ENCODE results near the gene ADARB1. TPM values are rescaled to one million over a fixed set of nuclear protein-coding genes. Genes with fewer than 3 reads are reported as not detected.

Gene ADARB1
- polyA plus RNA-seq, 1 experiment, result 25.3 TPM

GRCh38 chr21:45032332-45032731, 42.0 kb upstream of the ADARB1 start:
- no peak for DNase-seq (ENCODE audit: low read depth, low spot score)
- CTCF ChIA-PET, result no interaction called here
- POLR2A ChIA-PET, result interaction anchor here (1.0 kb wide), 1 partner anchor 19 kb away, joined by 3 read pairs; no protein-coding TSS in a partner anchor
- no peaks in the 10 kb centered on the region for H3K27me3 ChIP-seq (ENCODE audit: control insufficient read depth, insufficient read depth, low read length)
- H3K4me3 ChIP-seq (ENCODE audit: low read depth, low read length), result no peak overlapping the region
- no peak overlapping the region for H3K27ac ChIP-seq (ENCODE audit: low read depth, low read length)
- TF ChIP-seq CTCF (IDR thresholded peaks at IDR 0.05; ENCODE audit: low read depth, low read length), result no peak
- peaks cover 29% of the 10 kb centered on the region for H3K9me3 ChIP-seq (ENCODE audit: control insufficient read depth, insufficient read depth, low read length)

DNA sequence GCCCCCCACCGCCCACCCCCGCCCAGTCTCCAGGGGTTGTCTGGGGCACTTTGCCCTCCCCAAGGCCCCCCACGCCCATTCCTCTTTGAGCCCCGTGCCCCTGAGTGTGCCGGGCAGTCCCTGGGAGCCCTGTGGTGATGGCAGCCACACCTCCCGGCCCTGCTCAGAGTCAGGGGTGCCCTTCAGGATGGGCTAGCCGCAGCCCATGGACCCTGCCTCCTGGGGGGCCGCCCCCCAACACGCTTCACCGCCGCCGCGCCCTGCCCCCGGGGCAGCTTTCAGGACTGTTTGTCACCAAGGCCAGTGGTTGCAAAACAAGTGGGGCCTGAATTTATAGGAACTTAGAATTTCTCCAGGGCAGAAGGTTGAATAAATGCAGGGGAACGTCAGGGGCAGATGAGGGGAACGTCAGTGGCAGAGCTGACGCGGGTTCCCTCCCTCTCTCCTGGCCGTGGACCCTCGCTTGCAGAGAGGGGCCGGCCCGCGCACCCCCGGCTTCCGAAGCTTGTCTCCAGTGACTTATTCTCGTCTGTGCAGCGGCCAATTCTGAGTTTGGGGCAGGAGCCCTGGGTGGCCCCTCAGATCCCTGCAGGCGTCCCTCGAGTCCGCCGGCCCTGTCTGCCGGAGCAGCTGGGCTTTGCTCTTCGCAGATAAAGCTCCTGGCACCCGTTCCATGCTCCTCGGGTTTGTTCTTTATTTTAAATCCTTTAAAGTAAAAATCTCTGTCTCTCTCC, 41.2 kb upstream of the ADARB1 start:
- Histone ChIP-seq H3K27me3 (ENCODE audit: control insufficient read depth, insufficient read depth, low read length) (no peaks in the 10 kb centered on the region), H3K27ac (ENCODE audit: low read depth, low read length) (no peak overlapping the region), H3K9me3 (ENCODE audit: control insufficient read depth, insufficient read depth, low read length) (peaks cover 37% of the 10 kb centered on the region), H3K4me3 (ENCODE audit: low read depth, low read length) (no peak overlapping the region)
- no peak for DNase-seq (ENCODE audit: low read depth, low spot score)
- ChIA-PET POLR2A (interaction anchor here (1.3 kb wide), 1 partner anchor 41 kb away, joined by 3 read pairs; no protein-coding TSS in a partner anchor), CTCF (no interaction called here)
- TF ChIP-seq CTCF (IDR thresholded peaks at IDR 0.05; ENCODE audit: low read depth, low read length), result no peak

DNA sequence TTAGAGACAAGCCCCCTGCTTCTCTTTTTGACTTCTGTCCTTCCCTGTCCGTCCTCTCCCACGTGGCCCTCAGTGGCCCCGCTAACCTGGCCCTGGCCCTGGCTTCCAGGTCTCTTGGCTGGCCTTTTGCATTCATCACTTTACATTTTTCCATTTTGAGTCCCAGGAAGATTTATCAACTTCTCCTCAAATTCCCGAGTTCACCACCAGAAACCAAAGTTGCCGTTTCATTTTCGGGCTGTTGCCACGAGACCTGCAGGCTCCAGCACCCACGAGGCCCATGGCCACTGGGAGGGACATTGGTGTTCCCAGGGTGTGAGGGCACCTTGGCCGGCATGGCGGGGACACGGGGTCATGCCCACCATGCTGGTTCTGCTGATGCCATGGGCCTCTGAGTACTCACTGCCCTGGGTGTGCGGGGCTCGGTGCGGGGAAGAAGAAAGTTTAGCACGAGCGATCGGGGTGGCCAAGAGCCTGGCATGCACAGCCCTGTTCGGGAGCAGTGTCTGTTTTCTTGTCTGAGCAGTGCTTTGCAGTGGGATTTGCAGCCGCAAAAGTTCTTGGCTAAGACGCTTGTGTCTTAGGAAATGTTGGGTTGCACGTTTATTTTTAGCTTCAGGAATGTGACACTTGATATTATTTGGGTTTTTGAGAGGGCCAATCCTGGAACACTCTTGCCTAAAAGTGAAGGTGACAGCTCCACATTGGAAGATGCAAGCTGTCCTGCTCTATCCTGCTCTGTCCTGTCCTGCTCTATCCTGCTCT, 40.4 kb upstream of the ADARB1 start:
- no peak for DNase-seq (ENCODE audit: low read depth, low spot score)
- ChIA-PET POLR2A (interaction anchor here (0.9 to 1.5 kb wide), 3 partner anchors 17 to 72 kb away, joined by 3 to 8 read pairs (median 4); no protein-coding TSS in a partner anchor), CTCF (no interaction called here)
- peak overlapping the region; percentile 47 for H3K27ac ChIP-seq (ENCODE audit: low read depth, low read length)
- H3K9me3 ChIP-seq (ENCODE audit: control insufficient read depth, insufficient read depth, low read length), result peaks cover 35% of the 10 kb centered on the region
- no peaks in the 10 kb centered on the region for H3K27me3 ChIP-seq (ENCODE audit: control insufficient read depth, insufficient read depth, low read length)
- no peak overlapping the region for H3K4me3 ChIP-seq (ENCODE audit: low read depth, low read length)
- TF ChIP-seq CTCF (IDR thresholded peaks at IDR 0.05; ENCODE audit: low read depth, low read length), result no peak

- ChIA-PET CTCF (no interaction called here), POLR2A (interaction anchor here (0.9 to 1.5 kb wide), 3 partner anchors 16 to 72 kb away, joined by 3 to 8 read pairs (median 4); no protein-coding TSS in a partner anchor)
Measured at GRCh38 chr21:45034556-45035476, 39.6 kb upstream of the ADARB1 start.

More at GRCh38 chr21:45034556-45035476, 39.6 kb upstream of the ADARB1 start:
- Histone ChIP-seq H3K9me3 (ENCODE audit: control insufficient read depth, insufficient read depth, low read length) (peaks cover 35% of the 10 kb centered on the region), H3K27me3 (ENCODE audit: control insufficient read depth, insufficient read depth, low read length) (no peaks in the 10 kb centered on the region), H3K27ac (ENCODE audit: low read depth, low read length) (no peak overlapping the region), H3K4me3 (ENCODE audit: low read depth, low read length) (no peak overlapping the region)
- no peak for DNase-seq (ENCODE audit: low read depth, low spot score)
- TF ChIP-seq CTCF (IDR thresholded peaks at IDR 0.05; ENCODE audit: low read depth, low read length), result no peak

All from AG04450 (cell line).